HT-29 (cell line): Measurements from ENCODE around the gene TFAP2A. TPM values are rescaled to one million over a fixed set of nuclear protein-coding genes. Genes with fewer than 3 reads are reported as not detected.
A peak's percentile ranks its signal among the peaks of the same experiment; 100 is the strongest.

Experiments used
- DNase-seq: peaks from one replicate; pipeline ENCODE4 v3.0.0-alpha.2; 2015; ENCODE audit warnings: low spot score
- total RNA-seq: library from RNA; depleted of rRNA; stranded (reverse); fragments of >200 nt; shearing (Covaris generic); gene quantifications from 2 replicates; pipeline ENCODE4 v1.2.3, GENCODE V29; 2014

The TFAP2A gene
- total RNA-seq, 1 experiment from 2014 or later = 3.8 TPM

DNA sequence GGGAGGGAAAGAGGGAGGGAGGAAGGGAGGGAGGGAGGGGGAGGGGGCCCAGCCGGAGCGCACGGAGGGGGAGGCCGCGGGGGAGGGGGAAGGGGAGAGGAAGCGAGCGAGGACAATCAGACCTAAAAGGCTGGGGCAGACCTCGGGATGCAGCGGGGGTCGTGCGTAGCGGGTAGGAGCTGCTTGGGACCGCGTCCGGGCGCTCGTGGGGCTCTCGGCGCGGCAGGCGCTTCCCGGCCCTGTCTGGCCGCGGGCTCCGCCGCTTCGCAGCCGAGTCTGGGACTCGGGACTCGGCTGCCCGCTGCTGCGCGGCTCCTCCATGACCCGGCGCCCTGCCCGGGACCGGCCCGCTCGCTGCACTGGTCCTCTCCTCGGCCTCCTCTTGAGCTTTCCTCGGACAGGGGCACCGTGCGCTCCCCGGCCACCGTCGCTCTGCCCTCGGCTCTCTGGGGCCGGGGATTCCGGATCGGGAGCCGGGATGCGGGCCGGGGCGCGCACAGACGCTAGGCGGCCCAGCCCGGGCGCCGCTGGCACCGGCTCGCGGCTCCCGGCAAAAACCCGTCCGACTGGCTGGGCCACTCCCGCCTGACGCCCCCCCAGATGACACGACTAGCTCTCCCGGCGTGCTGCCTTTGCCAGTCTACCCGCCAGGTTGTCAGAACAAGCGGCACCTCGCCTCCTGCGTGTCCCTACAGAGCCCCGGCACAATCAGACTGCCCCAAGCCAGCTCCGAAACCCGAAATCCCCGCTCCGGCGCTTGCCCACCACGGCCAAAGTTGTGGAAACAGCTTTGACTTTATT is 2.2 kb downstream of the TFAP2A start:
- peak; percentile 79 for DNase-seq

DNA sequence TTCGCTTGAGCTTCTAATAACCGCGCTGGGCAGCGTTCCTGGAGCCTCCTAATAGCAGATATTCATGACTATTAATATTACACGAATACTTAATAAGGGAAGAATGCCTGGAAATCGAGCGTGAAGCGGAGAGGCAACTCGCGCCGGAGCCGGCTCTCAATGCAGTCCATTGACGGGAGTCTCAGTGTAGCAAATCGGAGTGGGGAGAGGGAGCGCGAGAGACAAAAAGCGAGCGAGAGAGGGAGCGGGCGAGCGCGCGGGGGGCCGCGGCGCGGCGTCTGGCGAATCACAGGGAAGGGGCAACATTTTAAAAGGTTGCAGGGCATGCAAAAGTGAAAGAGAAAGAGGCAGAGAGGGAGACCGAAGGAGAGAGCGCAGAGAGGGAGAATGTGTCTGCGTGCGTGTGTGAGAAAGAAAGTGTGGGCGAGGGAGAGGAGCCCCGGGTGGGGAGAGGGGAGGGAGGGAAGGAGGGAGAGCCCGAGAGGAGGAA is 2.9 kb downstream of the TFAP2A start:
- peak; percentile 51 for DNase-seq

DNA sequence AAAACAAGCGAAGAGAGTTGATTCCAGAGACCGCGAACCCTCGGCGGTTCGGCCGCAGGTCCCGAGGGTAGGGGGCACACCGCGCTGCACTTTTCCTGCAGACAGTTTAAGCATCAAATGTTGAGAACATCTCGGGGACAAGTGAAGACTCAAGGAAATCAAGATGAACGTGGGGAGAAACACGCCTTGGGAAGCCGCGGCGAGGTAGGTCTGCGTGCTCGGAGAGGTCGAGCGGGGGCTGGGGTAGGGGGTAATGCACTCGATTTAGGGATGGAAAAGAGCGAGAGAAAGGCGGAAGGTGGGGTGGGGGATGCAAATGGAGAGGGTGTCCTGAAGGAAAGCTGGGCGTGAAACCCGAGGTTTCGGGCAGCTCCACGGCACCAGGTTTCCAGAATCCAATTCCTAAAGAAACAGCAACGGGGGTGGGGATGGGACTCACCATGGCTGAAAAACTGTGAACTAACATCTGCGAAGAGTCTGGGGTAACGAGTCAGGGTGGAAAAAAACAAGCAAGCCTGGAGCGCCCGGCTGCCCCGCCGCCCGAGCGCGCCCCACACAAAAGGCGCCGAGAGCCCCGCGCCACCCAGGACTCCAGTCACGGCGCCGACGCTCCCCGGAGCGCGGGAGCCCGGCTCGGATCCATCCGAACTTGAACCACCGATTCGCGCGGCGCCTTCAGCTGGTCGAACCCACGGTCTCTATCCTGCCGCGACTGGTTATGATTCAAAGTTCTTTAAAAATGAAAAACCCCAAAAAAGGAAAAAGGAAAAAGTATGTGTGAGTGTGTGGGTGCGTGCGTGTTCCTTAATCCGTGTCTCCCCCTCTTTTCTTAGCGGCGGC is 3.5 kb downstream of the TFAP2A start:
- DNase-seq = no peak

DNA sequence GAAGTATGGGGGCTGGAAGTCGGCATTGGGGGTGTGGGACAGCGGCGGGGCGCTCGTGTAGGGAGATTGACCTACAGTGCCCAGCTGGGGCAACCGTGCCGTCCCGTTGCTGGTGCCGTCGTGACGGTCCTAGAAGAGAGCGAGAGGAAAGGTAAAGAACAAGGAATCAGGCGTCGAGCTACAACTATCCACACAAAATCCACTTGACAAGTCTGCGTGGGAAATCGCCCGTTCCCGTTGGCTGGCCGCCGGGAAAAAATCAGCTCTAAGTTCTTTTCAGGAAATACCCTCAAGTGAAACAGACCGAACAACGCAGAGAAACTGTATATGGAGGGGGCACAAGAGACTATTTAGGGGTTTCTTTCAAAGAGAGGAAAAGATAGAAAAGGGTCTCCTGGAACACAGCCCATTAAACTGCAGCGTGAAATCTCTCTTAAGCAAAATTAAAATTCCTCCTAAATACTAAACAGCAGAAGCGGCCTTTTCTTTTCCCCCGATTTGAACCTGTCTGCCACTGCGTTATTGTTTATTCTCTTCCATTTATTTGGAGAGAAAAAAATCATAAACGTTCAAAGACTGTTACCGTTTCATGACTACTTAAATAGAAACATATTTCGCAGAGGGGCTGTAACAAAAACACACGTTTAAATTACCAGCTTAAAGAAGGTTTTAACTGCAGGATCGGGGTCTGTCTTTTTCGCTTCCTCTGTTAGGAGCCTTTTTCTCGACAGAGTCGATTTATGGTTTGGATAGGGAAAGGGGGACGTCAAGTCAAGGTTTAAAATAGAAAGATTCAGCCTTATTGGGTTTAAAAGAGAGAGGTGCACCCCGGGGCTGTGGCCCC is 4.4 kb downstream of the TFAP2A start:
- no peak for DNase-seq

GRCh38 chr6:10409731-10410206 is 5.1 kb downstream of the TFAP2A start:
- DNase-seq = no peak

GRCh38 chr6:10409233-10409721 is 5.6 kb downstream of the TFAP2A start:
- no peak for DNase-seq

- DNase-seq = no peak
Observed at GRCh38 chr6:10408457-10408856, 6.4 kb downstream of the TFAP2A start.

DNA sequence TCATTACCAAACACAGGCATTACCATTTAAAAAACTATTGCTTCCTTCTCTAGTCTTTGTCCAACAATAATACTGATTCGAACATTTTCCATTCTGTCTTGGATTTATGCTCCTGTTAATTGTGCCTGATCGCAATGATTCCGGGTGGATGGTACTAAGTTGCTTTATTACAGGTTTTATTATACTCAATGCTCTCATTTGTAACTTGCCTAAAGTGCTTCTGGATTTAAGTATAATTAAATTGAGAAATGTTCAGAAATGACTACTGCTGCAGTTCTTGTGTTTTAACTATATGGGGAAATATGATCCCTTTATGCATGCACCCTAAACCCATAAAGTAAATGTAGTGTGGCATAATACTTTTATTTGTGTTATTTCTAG is 7.2 kb downstream of the TFAP2A start:
- DNase-seq = no peak

DNA sequence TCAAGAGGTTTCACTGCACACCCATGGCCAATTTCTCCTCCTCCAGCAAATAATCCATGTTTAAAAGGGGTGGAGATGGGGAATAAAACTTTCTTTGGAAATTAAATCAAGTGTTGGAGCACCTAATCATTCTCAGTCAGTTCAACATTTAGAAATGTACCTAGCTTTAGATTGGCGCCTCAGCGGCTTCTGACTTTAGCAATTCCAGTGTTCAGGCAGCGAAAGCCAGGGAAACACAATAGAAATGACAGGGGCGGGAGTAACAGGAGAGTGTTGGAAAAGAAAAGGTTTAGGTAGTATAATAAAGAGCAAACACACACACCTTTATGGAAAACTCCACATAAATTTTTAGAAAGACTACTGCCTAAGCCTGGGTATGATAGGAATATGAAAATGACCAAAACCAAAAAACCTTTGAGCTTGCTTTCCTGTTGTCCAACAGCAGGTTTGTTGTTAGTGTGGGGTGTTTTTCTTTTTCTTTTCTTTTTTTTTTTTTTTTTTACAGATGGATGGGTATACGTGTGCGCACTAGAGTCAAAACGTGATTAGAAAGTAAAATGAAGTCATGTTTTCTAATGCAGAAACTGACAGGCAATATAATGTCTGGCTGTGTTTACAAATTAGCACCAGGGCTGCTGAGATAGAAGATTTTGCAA is 7.7 kb downstream of the TFAP2A start:
- no peak for DNase-seq

DNA sequence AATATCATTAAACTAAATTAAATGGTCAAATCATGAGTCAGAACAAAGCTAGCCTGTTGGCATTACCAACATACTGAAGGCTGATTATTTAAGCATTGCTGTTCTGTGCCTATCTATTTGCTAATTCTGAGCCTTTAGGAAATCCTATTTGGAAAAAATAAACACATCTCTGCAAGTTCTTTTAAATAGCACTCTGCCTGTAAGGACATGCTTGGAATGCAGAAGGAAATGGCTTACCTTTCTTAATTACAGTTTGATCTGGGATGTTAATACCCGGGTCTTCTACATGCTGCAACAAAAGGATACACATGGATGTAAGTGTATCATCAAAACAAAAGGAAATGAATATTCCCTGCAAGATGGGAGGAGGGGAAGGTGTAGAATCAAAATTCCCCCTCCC is 8.3 kb downstream of the TFAP2A start:
- DNase-seq = no peak

DNA sequence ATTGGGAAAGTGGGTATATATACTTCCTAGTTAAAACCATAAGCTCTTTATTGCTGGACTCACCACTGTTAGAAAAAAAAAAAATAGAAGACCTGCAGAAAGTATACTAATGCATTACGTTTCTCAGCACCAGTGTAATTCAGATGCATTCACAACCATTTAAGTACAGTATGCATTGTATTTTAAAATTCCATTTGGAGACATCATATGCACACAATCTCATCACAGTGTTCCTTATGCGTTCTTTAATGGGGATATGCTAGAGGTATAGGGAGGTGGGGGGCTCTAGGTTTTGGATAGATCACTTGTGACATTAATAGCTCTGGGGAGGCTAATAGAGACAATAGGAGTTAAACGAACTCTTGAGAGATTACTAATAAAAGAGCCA is 9.4 kb downstream of the TFAP2A start:
- no peak for DNase-seq

DNA sequence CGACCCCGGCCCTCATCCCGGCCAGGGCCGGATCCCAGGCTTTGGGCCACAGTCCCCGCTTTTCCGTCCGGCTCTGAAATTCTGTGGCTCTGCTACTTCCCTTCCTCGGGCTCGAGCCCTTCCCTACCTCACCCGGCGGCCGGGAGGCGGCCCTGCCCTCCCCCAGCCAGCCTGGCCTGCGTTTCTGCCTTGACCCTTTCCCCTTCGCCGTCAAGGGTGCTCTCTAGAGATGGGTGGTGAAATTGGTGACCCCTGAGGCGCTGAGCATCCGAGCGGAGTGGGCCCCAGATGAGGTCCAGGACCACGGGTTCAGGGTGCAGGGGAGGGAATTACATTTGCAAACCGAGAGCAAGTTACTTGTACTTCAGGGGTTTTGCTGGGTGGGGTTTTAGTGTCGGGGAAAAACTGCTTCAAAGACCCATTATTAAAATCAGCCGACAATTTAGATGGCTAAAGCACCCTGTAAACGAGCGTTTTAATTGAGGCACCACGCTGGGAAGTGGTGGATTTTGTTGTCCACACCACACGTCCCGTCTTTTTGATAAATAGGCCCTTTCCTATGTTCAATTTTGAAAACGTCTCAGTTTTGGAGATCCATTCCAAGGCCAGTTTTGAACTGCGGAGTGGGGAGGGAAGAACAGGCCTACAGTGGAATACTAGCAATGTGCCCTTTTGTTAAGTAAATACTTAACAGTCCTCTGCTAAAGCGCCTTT is 9.9 kb downstream of the TFAP2A start:
- DNase-seq = peak; percentile 5

- peak; percentile 97 for DNase-seq
Observed at GRCh38 chr6:10404107-10404798, 10.6 kb downstream of the TFAP2A start.

DNA sequence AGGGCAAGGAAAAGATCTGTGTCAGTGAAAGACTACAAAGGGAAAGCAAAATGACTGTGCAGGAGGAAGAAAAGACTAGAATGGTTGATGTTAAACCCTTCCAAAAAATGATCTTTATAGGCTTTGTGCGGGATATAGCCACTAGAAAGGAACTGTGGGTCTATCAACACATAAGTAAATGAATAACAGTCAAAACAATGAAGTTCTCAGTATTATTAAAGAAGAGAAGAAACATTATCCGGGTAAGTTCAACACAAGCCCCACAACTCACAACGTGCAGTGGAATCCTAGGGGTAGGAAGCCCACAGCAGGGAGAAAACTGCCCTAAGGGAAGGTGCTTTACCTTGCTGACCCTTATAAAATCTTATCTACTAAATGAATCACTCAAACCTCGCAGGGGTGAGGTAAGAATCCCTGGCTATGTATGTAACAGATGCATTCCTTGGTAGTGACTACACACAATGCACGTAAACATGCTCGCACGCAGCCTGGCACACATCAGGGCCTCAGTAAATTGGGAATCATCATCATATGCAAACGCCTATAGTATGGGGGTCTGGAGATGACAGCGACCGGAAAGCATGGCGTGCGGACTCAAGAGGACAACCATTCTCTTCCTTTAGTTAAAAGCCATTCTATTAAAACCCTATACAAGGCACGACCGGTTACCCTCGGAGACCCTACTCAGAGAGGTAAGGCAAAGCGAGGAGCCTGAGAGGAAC is 11.3 kb downstream of the TFAP2A start:
- DNase-seq = peak; percentile 64

- no peak for DNase-seq
Observed at GRCh38 chr6:10402648-10403311, 12.1 kb downstream of the TFAP2A start.

DNA sequence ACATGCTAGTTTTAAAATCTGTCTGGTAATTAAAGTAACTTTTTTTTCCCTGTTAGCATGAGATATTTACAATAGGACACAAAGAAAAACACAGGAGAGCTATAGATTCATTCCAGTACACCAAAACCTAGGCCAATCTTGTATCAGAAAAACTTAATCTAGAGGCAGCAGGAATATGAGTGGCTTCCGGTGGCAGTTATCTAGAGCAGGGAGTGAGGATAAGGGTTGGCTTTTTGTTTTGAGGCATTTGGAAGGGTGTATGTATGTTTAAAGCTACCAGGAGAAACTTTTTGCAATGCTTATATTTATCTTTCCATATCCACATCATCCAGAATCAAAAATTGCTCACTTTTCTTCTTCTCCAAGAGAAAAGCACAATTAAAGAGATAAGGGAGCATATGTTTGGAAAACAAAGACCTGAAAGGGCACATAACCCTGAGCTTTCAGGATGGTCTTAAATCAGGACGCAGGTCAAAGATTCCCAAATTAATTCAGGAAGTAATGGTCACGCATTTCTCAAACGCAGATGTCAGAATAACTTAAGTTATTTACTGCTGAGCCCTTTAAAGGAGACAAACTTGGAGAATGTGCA is 13.1 kb downstream of the TFAP2A start:
- no peak for DNase-seq

DNA sequence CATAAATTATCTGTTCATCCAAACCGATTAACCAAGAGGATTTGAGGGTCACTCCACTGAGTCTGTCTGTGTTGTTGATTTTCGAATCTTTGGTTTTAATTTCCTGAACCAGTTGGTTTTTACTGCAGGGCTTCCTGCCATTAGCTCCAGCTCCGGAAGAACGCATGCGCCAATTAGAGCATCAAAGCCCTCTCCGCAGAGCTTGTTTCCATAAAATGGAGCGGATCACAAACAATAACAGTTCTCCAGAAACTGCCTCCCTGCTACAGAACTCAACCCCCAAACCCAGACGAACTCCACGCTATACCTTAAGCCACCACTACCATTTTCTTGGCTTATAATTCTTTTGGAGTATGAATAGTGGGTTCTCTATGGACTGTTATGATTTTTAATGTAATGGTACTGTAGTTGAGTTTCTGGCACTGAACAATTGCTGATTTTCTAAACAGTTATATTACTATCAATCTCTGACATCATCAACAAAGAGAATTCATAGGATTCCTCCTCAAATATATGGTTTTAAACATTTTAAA is 13.8 kb downstream of the TFAP2A start:
- DNase-seq = no peak

- DNase-seq = no peak
Observed at GRCh38 chr6:10400330-10400729, 14.5 kb downstream of the TFAP2A start.
